Cortex of kidney (tissue), 1 donor: ENCODE results near the gene ST3GAL5.

Experiments
- DNase-seq: peaks from one replicate; lab custom pipeline; 2025; lab: John Stamatoyannopoulos, UW

The ST3GAL5 gene

GRCh38 chr2:85806358-85807118 is 82.3 kb downstream of the ST3GAL5 start:
- no peak for DNase-seq

- no peak for DNase-seq
Measured at GRCh38 chr2:85804583-85804982, 84.2 kb downstream of the ST3GAL5 start.

- DNase-seq, result no peak
Measured at GRCh38 chr2:85803704-85804425, 84.9 kb downstream of the ST3GAL5 start.

GRCh38 chr2:85802354-85803103 is 86.3 kb downstream of the ST3GAL5 start:
- no peak for DNase-seq

GRCh38 chr2:85801871-85802270 is 86.9 kb downstream of the ST3GAL5 start:
- no peak for DNase-seq

- DNase-seq, result no peak
Measured at GRCh38 chr2:85800586-85800985, 88.2 kb downstream of the ST3GAL5 start.

GRCh38 chr2:85799215-85799956 is 89.4 kb downstream of the ST3GAL5 start:
- DNase-seq, result no peak

GRCh38 chr2:85797921-85798320 is 90.9 kb downstream of the ST3GAL5 start:
- DNase-seq, result no peak

- DNase-seq, result no peak
Measured at GRCh38 chr2:85797263-85797660, 91.5 kb downstream of the ST3GAL5 start.

GRCh38 chr2:85796341-85797262 is 92.2 kb downstream of the ST3GAL5 start:
- DNase-seq, result no peak

- DNase-seq, result no peak
Measured at GRCh38 chr2:85796046-85796340, 92.8 kb downstream of the ST3GAL5 start.

- no peak for DNase-seq
Measured at GRCh38 chr2:85795331-85796045, 93.3 kb downstream of the ST3GAL5 start.

GRCh38 chr2:85794491-85795121 is 94.2 kb downstream of the ST3GAL5 start:
- no peak for DNase-seq

GRCh38 chr2:85794038-85794441 is 94.8 kb downstream of the ST3GAL5 start:
- DNase-seq, result no peak

- DNase-seq, result no peak
Measured at GRCh38 chr2:85793584-85793983, 95.2 kb downstream of the ST3GAL5 start.

- DNase-seq, result no peak
Measured at GRCh38 chr2:85792783-85793441, 95.9 kb downstream of the ST3GAL5 start.

- no peak for DNase-seq
Measured at GRCh38 chr2:85791704-85792565, 96.9 kb downstream of the ST3GAL5 start.

GRCh38 chr2:85790499-85791188 is 98.1 kb downstream of the ST3GAL5 start:
- no peak for DNase-seq
